GM18867 (cell line): ENCODE measurements around the gene TMEM150A.
"Not testable (repeated sequence)": the region's sequence is repeated elsewhere in the genome, so short reads cannot be mapped to it uniquely, and the experiment has no call there.

Experiments used
- ATAC-seq: cut with Tn5 transposase; IDR thresholded peaks from one replicate; pipeline ENCODE4 v1.9.1; 2021; ENCODE audit warnings: mild to moderate bottlenecking, moderate library complexity; ENCODE audit not compliant: unreplicated experiment

The TMEM150A gene

DNA sequence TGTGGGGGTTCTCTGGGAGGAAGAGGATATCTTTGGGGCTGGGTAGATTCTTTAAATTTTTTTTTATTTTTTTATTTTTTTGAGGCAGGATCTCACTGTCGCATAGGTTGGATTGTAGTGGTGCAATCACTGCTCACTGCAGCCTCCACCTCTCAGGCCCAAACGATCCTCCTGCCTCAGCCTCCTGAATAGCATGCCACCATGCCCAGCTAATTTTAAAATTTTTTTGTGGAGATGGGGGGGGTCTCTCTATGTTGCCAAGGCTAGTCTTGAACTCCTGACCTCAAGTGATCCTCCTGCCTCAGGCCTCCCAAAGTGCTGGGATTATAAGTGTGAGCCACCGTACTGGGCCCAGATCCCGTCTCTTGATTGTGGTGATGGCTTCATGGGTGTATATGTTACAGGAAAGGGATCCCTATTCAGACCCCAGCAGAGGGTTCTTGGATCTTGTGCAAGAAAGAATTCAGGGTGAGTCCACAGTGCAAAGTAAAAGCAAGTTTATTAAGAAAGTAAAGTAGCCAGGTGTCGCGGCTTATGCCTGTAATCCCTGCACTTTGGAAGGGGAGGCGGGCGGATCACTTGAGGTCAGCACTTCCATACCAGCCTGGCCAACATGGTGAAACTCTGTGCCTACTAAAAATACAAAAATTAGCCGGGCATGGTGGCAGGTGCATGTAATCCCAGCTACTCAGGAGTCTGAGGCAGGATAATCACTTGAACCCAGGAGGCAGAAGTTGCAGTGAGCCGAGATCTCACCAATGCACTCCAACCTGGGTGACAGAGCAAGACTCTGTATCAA is 11.4 kb upstream of the TMEM150A start:
- ATAC-seq = no peak

DNA sequence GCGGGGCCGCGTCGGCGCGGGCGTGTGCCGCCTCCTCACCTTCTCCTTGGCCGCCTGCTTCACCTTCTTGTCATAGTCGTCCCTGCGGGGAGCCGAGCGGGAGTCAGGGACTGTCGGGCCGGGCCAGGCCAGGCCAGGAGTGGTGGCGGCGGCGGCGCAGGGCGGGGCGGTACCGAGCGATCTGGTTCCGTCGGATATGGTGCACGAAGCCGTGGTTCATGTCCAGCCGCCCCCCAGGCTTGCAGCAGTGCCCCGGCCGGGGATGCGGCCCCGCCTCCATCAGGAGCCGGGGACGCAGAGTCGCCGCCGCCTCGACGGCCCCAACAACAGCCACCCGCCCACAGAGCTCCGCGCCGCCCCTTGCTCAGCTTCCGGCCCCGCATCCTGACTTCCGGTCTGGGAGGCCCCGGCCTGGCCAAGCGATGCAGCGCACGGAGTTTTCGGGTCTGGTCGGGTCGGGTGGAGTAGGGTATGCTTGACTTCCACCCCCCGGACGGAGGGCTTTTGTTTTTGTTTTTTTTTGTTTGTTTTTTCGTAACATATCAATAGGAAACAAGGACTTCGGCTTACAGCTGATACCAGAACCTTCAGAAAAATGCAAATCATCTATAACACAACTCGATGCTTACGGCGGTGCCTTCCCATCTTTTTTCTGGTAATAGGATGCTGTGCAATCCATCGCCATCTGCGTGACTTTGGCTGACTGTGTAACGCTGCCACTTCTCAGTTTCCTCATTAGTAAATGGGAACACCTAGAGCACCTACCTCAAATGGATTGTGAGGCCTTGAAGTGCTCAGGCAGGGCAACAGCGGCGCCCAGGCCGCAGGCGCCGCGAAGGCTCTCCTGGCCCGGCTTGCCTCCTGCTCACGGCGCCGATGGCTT is 9.4 kb upstream of the TMEM150A start, which contains the start of gene C2orf68:
Gene C2orf68 (minus strand): TSS at position 362 of the 883 bp plus-strand sequence. CDS start 82 bp downstream, at position 280.
- ATAC-seq = peak; percentile 78

DNA sequence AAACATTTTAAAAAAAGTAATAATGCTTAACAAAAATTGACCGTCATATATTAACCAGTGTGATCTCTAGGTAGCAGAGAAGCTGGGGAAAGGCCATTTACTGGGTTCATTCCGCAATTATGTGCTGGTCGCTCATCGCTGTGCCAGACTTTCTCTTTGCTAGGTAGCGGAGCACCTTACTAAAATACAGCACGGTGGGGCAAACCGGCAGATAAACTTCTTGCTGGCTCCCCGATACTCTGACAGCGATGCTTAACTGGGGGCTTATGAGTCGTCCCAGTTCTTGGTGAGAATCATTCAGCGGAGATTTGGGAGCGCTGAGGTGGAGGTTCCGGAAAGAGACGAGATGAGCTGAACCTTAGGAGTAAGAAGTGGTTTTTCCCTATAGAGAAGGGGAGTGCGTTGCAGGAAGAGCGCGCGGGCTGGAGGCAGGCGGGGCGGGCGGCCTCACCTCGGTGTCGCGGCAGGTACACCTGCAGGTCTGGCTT is 8.8 kb upstream of the TMEM150A start:
- no peak for ATAC-seq

DNA sequence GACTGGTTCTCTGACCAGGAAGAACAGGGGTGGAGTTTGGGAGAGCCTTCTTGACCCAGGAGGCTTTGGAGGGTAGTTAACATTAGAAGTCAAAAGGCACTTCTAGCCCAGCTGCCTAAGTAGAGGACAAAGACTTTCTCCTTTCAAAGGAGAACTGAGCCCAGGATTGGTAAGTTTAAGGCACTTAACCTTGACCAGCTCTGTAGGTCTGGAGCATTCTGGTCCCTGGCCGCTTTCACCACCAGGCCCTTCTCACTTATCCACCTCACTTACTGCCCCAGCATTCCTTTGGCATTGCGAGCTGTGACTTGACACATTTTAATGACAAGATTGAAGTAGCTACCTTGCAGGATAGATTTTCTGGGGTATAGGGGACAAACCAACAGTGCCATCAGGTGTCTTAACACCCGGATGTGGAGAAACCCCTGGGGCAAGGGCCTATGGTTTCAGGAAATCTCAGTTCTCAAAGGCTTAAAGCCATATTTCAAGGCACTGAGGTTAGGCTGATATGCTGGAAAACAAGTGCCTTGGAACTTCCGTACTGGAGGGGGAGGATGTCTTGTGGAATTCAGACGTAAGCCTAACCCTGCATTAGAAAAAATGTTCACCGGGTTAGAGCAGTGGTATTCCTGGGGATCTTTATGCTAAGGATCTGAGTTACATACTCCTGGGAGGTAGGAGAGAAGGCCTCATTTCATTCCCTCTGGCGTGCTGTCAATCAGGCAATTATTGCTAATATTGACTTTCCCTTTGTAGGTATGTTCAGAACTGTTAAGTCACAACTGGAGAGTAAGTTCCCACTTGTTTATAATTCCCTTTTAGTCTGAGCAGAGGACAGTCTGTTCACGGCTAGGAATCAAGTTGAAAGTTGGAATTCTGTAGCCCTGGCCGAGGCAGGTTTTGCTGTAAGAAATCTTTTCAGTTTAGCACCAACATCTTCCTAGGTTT is 5.0 kb upstream of the TMEM150A start:
- no peak for ATAC-seq

GRCh38 chr2:85606116-85606455 is 3.6 kb upstream of the TMEM150A start:
- no peak for ATAC-seq

DNA sequence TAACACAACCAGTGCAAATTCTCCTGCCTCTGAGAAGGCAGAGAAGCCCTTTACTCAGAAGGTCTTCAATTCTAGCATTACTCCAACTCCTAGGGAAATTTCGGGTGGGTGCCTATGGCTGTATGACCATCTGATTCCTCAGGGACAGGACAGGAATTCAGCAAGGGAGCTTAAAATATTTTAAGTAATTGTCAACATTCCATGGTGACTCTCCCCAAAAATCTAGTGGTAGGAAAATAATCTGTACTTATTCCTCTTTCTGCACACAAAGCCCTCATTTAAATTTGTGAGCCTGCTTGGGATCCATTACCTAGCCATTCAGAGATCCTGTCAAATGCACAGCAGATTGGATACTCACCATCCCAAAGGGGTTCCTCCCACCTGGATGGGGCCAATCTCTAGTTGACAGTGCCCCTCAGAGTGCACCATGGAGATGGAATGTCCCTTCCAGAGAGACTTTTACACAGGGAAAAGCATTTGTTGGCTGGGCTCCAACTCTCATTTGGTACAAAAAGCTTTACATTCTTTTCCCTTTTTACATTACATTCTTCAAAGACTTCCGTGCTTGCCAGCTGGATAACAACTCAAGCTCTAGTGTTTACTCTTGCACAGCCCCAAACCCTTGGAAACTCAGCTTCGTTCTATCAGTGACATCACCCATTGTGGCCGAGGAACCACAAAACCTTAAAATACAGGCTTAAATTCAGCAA is 3.1 kb upstream of the TMEM150A start:
- no peak for ATAC-seq

- no peak for ATAC-seq
Observed at GRCh38 chr2:85604568-85605339, 2.3 kb upstream of the TMEM150A start.

DNA sequence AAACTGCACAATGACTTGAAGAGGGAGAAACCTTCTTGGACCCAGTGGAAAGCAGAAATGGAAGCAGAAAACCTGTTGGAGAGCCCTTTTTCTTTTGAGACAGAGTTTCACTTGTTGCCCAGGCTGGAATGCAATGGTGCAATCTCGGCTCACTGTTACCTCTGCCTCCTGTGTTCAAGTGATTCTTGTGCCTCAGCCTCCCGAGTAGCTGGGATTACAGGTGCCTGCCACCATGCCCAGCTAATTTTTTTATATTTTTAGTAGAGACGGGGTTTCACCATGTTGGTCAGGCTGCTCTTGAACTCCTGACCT is 1.6 kb upstream of the TMEM150A start:
- not testable (repeated sequence) for ATAC-seq

DNA sequence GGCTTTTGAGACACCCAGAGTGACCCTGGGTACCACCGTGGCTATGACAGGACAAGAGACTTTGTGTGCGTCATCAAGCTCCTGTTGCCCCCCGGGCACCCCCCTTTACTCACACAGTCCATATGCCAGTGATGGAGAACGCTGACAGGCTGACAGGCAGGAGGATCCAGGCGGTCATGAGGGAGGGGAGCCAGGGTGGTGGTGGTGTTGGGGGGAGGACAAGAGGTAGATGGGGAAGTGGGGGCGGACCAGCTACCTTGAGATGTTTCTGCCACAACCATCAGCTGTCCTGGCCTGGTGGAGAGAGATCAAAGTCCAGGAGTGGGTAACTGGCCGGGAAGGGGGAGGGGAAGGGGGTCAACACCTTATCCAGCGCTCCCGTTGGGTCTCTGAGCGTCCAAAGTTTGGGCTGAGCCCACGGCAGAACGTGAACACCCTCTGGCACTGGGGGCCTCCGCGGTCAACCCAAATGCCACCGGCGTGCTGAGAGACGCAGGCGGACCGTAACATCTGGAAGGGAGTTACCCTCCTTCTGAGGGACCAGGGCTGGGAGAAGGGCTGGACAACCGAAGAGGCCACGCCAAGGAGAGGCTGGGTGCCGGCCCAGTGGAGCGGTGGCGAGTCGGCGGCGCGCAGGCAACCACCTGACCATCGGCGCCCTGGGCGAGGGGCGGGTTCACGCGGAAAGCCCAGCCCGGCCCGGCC is 575 bp downstream of the TMEM150A start:
- peak; percentile 46 for ATAC-seq

DNA sequence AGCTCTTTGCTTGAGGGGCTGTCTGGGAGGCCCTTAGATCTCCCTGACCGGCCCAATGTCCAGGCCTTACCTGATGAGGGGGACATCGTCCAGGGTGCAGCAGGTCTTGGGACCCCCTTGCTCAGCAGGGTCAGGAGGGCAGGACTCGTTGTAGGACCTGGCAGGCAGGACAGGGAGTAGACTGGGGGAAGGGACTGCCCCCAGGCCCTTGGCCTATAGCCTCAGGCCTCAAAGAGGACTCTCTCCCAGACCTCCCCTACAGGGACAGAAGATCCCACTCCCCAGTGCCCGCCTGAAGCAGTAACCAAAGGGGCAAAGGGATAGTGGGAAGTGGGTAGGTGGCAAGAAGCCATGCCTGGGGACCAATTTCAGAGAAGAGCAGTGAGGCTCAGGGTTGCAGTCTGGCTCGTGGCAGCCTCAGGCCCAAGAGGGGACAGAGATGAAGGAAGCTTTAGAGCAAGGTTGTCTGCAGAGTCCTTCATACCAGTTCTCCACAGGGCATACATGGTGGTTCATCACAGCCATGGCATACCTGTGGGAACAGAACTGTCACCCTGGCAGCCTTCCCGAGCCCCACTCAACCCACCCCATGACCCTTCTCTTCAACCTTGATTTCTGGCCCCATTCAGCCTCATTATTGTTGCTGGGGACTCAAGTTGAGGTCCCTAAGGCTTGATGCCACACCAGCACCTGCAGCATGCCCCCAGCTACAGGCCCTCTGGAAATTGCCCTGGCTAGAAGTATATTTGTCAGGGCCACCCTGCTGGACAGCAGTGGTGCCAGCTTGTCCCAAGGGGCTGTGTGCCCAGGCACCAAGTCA is 1.3 kb downstream of the TMEM150A start:
- no peak for ATAC-seq

- no peak for ATAC-seq
Observed at GRCh38 chr2:85600235-85600575, 2.3 kb downstream of the TMEM150A start.

DNA sequence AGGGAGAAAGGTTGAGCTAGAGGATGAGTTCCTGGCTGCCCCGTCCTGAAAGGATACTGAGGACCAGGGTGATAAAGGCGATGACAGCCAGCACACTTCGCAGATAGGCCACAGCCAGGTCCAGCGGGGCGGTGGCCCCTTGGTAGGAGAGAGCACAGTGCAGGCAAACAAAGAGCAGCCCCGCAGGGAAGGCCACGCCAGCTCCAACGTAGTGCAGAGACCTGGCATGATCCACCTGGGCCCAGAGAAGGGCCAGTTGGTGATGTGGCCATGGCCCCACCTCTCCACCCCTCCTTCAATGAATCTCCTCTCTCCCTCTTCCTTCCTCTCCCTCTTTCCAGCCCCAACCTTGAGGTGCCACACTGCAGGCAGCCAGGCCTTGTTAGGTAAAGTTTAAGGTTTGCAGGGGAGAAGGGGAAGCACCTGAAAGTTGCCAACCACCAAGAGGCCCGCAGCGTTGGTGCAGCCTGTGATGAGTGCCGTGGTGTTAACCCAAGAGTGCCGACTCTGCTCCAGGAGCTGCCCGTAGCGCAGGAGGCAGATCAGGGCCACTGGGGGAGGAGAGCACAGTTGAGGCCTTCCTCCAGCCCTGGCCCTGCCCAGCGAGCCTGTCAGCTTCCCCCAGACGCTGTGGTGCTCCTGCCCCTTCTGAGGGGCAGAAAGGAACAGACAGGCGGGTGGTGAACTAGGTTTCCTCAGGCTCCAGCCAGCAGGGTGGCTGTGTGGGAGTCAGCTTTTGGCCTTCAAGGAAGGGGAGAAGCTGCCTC is 2.8 kb downstream of the TMEM150A start:
- ATAC-seq = no peak

DNA sequence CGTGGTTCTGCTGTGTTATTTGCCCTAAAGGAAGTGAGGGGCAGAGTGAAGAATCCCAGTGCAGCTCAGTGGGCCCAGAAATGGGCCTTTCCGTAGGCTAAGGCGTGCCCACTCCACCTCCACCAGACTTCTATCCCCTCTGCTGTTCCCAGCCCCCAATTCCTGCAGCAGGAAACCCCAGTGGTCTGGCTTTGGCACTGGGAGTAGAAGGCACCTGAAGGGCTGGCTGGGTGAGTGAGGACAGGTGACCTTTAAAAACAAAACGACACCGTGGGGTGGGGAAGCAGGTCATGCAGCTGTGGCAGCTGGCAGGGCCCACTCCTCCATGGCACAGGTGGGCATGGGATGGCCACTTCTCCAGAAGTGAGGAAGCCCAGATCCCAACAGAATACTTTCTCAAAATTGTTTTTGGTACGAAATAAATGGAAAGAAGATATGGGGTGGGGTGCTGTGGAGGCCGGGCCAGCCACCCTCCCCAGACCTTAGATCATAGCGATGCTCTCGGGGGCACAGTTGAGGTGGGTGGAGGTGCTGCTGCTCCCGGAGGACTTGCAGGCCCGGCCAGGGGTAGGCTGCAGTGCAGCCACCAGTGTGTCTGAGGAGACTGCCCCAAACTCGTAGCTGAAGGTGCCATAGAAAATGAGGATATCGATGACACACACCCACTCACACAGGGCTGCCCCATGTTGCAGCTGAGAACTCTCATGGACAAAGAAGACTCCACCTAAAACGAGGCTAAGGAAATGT is 3.7 kb downstream of the TMEM150A start:
- ATAC-seq = no peak

GRCh38 chr2:85597241-85597640 is 5.3 kb downstream of the TMEM150A start:
- ATAC-seq = no peak

DNA sequence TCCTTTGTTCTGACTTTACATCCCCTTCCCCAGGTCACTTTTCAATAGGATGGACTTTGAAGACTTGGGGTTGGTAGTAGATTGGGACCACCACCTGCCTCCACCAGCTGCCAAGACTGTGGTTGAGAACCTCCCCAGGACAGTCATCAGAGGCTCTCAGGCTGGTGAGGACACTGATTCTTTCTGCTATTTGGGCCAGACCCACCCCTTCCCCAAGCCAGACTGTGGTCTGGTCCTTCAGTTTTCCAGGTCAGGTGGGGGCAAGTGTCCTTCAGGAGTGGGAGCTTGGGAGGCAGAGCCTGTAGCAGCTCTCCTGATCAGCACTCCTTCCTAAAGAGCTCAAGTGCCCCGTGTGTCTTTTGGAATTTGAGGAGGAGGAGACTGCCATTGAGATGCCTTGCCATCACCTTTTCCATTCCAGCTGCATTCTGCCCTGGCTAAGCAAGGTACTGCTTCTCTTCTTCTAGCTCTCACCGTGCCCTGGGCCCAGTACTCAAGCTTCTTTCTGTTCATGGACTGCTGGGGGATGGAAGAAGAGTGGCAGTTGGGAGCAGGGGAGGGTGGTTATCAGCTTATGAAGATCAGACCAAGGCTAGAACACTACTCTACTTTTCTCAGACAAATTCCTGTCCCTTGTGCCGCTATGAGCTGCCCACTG is 5.9 kb downstream of the TMEM150A start:
- no peak for ATAC-seq

GRCh38 chr2:85596026-85596333 is 6.5 kb downstream of the TMEM150A start:
- ATAC-seq = no peak
